WERI-Rb-1 (cell line): ENCODE data around the gene RMRP.

Source experiments
- DNase-seq: peaks from one replicate; pipeline ENCODE4 v3.0.0-alpha.2; 2020
- H3K27ac ChIP-seq: fragments of 250-450 bp; sonication (Bioruptor Pico); 2 replicates; pipeline ENCODE4 v1.5.1; 2020; ENCODE audit warnings: mild to moderate bottlenecking, moderate library complexity
- H3K27me3 ChIP-seq: fragments of 250-450 bp; sonication (Bioruptor Pico); 2 replicates; pipeline ENCODE4 v1.5.1; 2021; ENCODE audit warnings: mild to moderate bottlenecking, low read depth, moderate library complexity; ENCODE audit not compliant: insufficient read depth, severe bottlenecking
- H3K36me3 ChIP-seq: fragments of 250-450 bp; sonication (Bioruptor Pico); 2 replicates; pipeline ENCODE4 v1.5.1; 2020; ENCODE audit warnings: mild to moderate bottlenecking, moderate library complexity
- H3K4me3 ChIP-seq: 2 replicates; pipeline ENCODE4 v1.5.1; 2011; ENCODE audit warnings: low read depth, mild to moderate bottlenecking, control low read depth, low read length
- H3K9me3 ChIP-seq: fragments of 250-450 bp; sonication (Bioruptor Pico); 2 replicates; pipeline ENCODE4 v1.5.1; 2021; ENCODE audit warnings: mild to moderate bottlenecking, moderate library complexity; ENCODE audit not compliant: severe bottlenecking
- TF ChIP-seq, protein P1 (sequence below): IDR thresholded peaks from 2 replicates; pipeline ENCODE4 v1.5.1; 2011; ENCODE audit warnings: low read depth, mild to moderate bottlenecking, control low read depth, inconsistent platforms, low read length

RMRP gene

DNA sequence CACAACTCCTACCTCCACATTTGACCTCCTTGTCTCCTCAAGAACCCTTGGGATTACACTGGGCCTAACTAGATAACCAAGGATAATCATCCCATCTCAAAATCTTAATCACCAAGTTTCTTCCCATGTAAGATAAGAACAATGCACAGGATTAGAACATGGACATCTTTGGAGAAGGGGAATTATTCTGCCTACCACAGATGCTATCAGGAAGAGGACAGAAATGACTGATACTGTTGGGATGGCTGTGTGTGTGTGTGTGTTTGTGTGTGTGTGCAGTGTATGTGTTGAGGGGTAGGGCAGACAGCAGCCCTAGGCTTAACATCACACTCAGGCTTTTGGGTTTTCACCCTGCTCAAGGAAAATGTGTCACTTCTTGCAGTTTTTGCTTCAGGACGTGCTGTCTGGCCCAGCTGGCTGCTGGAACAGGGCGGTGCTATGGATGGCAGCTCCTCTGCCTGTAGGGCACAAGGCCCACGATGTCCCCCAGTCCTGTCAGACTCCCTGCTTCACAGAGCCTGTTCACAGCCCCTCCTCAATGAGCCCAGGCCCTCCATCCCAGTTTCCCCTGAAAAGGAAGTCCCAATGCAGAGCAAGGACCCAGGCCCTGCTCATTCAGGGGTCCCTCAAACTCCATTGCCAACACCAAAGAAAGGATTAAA lies 23.7 kb upstream of the RMRP start:
- Histone ChIP-seq H3K4me3 (no peak overlapping the region), H3K27me3 (no peaks in the 10 kb centered on the region), H3K27ac (no peak overlapping the region), H3K9me3 (no peaks in the 10 kb centered on the region), H3K36me3 (no peaks in the 10 kb centered on the region)
- no peak for DNase-seq
- TF ChIP-seq, protein P1, sequence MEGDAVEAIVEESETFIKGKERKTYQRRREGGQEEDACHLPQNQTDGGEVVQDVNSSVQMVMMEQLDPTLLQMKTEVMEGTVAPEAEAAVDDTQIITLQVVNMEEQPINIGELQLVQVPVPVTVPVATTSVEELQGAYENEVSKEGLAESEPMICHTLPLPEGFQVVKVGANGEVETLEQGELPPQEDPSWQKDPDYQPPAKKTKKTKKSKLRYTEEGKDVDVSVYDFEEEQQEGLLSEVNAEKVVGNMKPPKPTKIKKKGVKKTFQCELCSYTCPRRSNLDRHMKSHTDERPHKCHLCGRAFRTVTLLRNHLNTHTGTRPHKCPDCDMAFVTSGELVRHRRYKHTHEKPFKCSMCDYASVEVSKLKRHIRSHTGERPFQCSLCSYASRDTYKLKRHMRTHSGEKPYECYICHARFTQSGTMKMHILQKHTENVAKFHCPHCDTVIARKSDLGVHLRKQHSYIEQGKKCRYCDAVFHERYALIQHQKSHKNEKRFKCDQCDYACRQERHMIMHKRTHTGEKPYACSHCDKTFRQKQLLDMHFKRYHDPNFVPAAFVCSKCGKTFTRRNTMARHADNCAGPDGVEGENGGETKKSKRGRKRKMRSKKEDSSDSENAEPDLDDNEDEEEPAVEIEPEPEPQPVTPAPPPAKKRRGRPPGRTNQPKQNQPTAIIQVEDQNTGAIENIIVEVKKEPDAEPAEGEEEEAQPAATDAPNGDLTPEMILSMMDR = no peak

DNA sequence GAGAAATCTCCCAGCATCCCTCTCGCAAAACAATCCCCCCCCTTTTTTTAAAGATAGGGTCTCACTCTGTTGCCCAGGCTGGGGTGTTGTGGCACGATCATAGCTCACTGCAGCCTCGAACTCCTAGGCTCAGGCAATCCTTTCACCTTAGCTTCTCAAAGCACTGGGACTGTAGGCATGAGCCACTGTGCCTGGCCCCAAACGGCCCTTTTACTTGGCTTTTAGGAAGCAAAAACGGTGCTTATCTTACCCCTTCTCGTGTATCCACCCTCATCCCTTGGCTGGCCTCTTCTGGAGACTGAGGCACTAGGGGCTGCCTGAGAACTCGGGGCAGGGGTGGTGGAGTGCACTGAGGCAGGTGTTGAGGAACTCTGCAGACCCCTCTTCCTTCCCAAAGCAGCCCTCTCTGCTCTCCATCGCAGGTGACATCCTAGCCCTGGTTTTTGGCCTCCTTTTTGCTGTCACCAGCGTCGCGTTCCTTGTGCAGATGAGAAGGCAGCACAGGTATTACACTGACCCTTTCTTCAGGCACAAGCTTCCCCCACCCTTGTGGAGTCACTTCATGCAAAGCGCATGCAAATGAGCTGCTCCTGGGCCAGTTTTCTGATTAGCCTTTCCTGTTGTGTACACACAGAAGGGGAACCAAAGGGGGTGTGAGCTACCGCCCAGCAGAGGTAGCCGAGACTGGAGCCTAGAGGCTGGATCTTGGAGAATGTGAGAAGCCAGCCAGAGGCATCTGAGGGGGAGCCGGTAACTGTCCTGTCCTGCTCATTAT lies 22.7 kb upstream of the RMRP start:
- no peaks in the 10 kb centered on the region for H3K27me3 ChIP-seq
- no peaks in the 10 kb centered on the region for H3K36me3 ChIP-seq
- H3K27ac ChIP-seq = no peak overlapping the region
- TF ChIP-seq, protein P1 = no peak
- no peaks in the 10 kb centered on the region for H3K9me3 ChIP-seq
- H3K4me3 ChIP-seq = no peak overlapping the region
- no peak for DNase-seq

DNA sequence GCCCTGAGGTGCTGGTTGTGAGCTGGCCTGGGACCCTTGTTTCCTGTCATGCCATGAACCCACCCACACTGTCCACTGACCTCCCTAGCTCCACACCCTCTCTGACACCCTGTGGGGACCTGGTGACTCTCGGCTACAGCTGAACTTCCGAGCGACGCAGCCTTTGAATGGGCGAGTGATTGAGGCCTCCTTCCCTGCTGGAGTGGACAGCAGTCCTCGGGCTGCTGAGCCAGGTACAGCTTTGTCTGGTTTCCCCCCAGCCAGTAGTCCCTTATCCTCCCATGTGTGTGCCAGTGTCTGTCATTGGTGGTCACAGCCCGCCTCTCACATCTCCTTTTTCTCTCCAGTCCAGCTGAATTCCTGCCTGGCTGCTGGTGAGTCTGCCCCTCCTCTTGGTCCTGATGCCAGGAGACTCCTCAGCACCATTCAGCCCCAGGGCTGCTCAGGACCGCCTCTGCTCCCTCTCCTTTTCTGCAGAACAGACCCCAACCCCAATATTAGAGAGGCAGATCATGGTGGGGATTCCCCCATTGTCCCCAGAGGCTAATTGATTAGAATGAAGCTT lies 22.0 kb upstream of the RMRP start:
- no peak overlapping the region for H3K4me3 ChIP-seq
- H3K27me3 ChIP-seq = no peaks in the 10 kb centered on the region
- no peak overlapping the region for H3K27ac ChIP-seq
- DNase-seq = no peak
- TF ChIP-seq, protein P1 = no peak
- no peaks in the 10 kb centered on the region for H3K9me3 ChIP-seq
- H3K36me3 ChIP-seq = no peaks in the 10 kb centered on the region

DNA sequence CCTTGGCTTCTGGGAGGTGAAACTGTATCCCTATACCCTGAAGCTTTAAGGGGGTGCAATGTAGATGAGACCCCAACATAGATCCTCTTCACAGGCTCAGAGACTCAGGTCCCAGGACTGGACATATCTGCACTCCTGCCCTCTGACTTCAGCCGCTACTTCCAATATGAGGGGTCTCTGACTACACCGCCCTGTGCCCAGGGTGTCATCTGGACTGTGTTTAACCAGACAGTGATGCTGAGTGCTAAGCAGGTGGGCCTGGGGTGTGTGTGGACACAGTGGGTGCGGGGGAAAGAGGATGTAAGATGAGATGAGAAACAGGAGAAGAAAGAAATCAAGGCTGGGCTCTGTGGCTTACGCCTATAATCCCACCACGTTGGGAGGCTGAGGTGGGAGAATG lies 21.3 kb upstream of the RMRP start:
- no peak overlapping the region for H3K4me3 ChIP-seq

DNA sequence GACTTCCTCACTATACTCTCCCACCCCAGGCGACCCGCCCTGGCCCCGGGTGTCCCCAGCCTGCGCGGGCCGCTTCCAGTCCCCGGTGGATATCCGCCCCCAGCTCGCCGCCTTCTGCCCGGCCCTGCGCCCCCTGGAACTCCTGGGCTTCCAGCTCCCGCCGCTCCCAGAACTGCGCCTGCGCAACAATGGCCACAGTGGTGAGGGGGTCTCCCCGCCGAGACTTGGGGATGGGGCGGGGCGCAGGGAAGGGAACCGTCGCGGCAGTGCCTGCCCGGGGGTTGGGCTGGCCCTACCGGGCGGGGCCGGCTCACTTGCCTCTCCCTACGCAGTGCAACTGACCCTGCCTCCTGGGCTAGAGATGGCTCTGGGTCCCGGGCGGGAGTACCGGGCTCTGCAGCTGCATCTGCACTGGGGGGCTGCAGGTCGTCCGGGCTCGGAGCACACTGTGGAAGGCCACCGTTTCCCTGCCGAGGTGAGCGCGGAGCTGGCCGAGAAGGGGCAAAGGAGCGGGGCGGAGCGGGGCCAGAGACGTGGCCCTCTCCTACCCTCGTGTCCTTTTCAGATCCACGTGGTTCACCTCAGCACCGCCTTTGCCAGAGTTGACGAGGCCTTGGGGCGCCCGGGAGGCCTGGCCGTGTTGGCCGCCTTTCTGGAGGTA lies 18.0 kb upstream of the RMRP start:
- Histone ChIP-seq H3K9me3 (no peaks in the 10 kb centered on the region), H3K4me3 (no peak overlapping the region), H3K36me3 (no peaks in the 10 kb centered on the region), H3K27me3 (no peaks in the 10 kb centered on the region), H3K27ac (no peak overlapping the region)
- DNase-seq = no peak
- TF ChIP-seq, protein P1 = no peak

More for the DNA sequence above, 21.3 kb upstream of the RMRP start:
- no peaks in the 10 kb centered on the region for H3K9me3 ChIP-seq
- H3K27ac ChIP-seq = no peak overlapping the region
- H3K36me3 ChIP-seq = no peaks in the 10 kb centered on the region
- DNase-seq = no peak
- H3K27me3 ChIP-seq = no peaks in the 10 kb centered on the region
- TF ChIP-seq, protein P1 = no peak
